Glutamatergic neuron (in vitro differentiated cells): ENCODE measurements around the gene ZNRD2. TPM values are rescaled to one million over a fixed set of nuclear protein-coding genes. Genes with fewer than 3 reads are reported as not detected.

Experiments
- total RNA-seq: library from RNA; stranded (reverse); fragmentation: NEBNext Ultra II Directional; extraction: Animal tissue kit (Norgen Biotek cat#: 25700); gene quantifications from one replicate; pipeline ENCODE4 v1.2.1, GENCODE V29; 2021; ENCODE audit not compliant: unreplicated experiment

ZNRD2 gene
- total RNA-seq, 1 donor from 2014 or later = 37.9 TPM

Other genes starting within 250 kb of the ZNRD2 start
- 121 TPM for gene DPF2, start 236.6 kb upstream of the ZNRD2 start, total RNA-seq
- gene TIGD3, start 215.7 kb upstream of the ZNRD2 start, total RNA-seq = 3.8 TPM
- 0.25 TPM for gene SLC25A45, start 187.8 kb upstream of the ZNRD2 start, total RNA-seq
- gene FRMD8, start 183.8 kb upstream of the ZNRD2 start, total RNA-seq = 11.1 TPM
- gene NEAT1, start 147.7 kb upstream of the ZNRD2 start, total RNA-seq = 107 TPM
- 18,218 TPM for gene MALAT1, start 71.4 kb upstream of the ZNRD2 start, total RNA-seq
- 80.0 TPM for gene SCYL1, start 45.4 kb upstream of the ZNRD2 start, total RNA-seq
- 2.5 TPM for gene LTBP3, start 12.1 kb upstream of the ZNRD2 start, total RNA-seq
- gene FAM89B, start 2.1 kb downstream of the ZNRD2 start, total RNA-seq = 184 TPM
- gene EHBP1L1, start 5.6 kb downstream of the ZNRD2 start, total RNA-seq = 14.2 TPM
- gene KCNK7, start 25.3 kb downstream of the ZNRD2 start, total RNA-seq = 0.69 TPM
- 58.6 TPM for gene MAP3K11, start 43.7 kb downstream of the ZNRD2 start, total RNA-seq
- 43.3 TPM for gene PCNX3, start 45.3 kb downstream of the ZNRD2 start, total RNA-seq
- gene SIPA1, start 67.6 kb downstream of the ZNRD2 start, total RNA-seq = 21.4 TPM
- gene RELA, start 92.4 kb downstream of the ZNRD2 start, total RNA-seq = 61.2 TPM
- gene KAT5, start 141.8 kb downstream of the ZNRD2 start, total RNA-seq = 71.3 TPM
- 42.9 TPM for gene RNASEH2C, start 150.3 kb downstream of the ZNRD2 start, total RNA-seq
- gene AP5B1, start 210.5 kb downstream of the ZNRD2 start, total RNA-seq = 13.2 TPM
- gene OVOL1, start 216.6 kb downstream of the ZNRD2 start, total RNA-seq = not detected